ENCODE results near the gene PRICKLE4.

PRICKLE4 gene

DNA sequence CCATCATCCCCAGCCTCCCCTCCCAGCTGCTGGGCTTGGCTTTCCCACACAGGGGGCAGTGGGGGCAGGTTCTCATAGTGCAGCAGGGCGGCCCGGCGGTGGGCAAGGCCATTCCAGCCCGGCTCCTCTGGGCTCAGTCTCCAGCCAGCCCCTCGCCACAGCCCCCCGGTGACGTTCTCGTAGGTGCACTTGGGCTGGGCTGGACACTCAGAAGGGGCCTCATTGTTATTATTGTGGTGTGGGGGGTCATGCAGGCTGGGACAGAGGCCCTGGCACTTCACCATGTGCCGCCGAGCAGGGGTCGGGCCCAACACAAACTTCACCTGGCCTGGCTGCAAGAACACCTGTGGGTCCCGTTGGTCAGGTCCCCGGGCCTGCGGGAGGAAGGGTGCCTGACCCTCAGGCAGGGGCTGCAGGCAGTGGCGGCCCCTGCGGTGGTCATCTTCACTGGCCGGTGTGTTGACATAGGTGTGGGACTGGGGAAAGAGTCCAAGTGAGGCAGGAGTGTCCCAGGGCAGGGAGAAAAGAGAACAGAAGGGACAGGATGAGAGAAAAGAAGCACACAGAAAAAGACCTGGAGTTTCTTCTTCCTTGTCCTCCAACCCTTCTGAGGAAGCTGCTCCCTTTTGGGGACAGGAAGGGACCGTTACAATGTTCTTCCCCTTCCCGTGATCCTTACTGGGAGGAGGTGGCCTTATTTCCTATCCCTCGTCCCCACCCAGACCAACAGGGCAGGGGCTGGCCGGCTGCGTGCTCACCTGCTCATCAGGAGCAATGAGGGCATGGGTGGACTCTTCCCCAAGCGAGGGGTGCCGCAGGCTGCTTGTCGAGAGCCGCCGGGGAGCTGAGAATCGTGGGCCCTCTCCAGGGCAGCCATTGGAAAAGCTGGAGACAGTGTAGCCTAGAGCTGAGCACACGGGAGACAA, 9.3 kb upstream of the PRICKLE4 start:
- DNase-seq (ENCODE audit: low read depth): no peak

DNA sequence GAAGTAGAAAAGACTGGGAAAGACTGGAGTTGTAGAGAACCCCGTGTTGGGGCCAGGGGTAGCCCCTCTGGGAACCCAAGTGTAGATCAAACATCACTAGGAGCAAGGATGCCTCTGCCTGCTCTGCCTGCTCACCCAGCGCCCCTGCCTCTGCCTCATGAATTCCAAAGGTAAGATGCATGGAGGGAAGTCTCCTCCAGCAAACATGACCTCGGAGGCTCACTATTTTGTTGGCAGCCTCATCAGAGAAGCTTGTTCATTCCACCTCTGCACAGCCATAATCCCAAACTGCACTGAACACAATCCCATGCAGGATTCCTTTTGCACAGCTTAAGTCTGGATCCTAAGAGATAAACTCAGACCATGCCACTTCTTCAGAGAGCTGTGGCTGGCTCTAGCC, 5.7 kb upstream of the PRICKLE4 start:
- DNase-seq (ENCODE audit: low read depth): no peak

GRCh38 chr6:41775293-41775882, 5.2 kb upstream of the PRICKLE4 start:
- no peak for DNase-seq (ENCODE audit: low read depth)

GRCh38 chr6:41777551-41778285, 2.9 kb upstream of the PRICKLE4 start:
- no peak for DNase-seq (ENCODE audit: low read depth)

DNA sequence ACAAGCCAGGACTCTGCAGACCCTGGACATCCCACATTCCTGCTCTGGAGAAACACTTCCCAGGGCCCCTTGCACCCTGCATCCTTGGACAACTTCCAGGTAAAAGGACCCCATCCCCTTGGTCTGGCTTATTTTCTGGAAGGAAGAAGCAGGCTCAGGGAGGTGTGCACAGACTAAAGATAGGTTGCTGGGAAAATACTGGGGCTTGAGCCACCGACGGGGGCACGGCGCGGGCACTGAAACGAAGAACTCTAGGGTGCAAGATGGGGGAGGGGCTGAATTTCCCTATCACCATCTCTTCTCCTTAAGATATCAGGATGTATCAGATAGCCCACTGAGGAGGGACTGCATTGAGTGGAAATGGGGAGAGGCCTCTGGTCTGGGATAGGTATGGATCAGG, 1.7 kb upstream of the PRICKLE4 start:
- no peak for DNase-seq (ENCODE audit: low read depth)

- no peak for DNase-seq (ENCODE audit: low read depth)
Measured at GRCh38 chr6:41779336-41779735, 1.2 kb upstream of the PRICKLE4 start.

DNA sequence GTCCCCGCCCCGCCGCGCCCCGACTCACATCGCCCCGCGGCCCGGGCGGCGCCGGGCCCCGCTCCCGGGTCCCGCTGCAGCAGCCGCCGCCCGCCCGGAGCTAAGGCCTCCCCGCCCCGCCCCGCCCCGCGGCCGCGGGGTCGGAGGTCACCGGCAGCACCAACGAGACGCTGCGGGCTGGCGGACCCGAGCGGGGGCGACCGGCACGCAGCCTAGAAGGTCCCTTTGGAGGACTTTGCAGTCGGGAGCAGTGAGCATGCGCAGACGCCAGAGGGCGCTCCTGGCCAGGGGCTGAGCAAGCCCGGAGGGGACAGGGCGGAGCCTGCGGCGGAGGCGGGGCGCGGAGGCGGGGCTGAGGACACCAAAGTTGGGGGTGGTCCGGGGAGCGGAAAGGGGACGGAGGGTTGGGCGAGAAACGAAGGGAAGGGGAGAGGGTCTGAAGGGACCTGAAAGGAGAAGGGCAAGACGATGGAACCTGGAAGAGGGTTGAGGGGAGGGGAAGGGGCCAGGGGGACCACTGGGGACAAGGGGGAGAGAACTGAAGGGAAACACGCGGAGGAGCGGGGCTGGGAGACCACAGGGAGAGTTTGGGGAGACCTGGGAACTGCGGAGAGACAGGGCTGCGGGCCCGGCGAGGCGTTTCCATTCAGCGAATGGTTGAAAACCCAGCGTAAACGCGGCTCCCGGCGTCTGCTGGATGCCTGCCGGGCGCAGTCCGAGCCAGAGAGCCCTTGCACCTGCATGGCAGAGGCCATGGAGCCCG, 613 bp upstream of the PRICKLE4 start, which contains the start of gene FRS3:
TSS of gene FRS3 (minus strand) at position 113 of the 763 bp plus-strand sequence. CDS start 2,913 bp downstream, outside the sequence.
- DNase-seq (ENCODE audit: low read depth): peak; percentile 88

GRCh38 chr6:41781366-41781730, 766 bp downstream of the PRICKLE4 start:
- DNase-seq (ENCODE audit: low read depth): no peak

GRCh38 chr6:41783106-41783780, 2.7 kb downstream of the PRICKLE4 start:
- DNase-seq (ENCODE audit: low read depth): no peak

DNA sequence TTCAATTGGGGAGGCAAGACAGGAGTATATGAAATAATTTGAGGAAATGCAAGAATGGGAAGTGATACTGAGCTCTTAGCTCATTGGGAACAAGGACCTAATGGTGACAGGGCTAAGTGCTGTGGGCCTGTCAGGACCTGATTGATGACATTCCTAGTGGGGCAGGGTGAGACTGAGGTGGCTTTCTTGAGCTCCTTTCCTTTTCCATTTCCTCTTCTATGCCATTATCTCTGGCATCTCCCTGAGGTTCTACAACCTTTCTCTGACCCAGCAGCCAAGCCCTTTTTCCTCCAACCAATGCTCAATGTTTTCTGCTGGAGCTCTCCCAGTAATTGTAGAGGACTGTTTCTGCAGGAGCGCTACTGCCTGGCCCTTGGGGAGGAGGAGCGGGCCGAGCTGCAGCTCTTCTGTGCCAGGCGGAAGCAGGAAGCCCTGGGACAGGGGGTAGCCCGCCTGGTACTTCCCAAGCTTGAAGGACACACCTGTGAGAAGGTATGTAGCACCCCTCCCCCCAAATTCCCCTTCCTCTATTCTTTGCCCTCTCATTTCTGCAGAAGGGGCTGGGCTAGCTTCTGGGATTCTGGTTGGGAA, 4.1 kb downstream of the PRICKLE4 start:
- DNase-seq (ENCODE audit: low read depth): no peak

- DNase-seq (ENCODE audit: low read depth): no peak
Measured at GRCh38 chr6:41785254-41785653, 4.7 kb downstream of the PRICKLE4 start.

- DNase-seq (ENCODE audit: low read depth): peak; percentile 12
Measured at GRCh38 chr6:41785689-41786450, 5.3 kb downstream of the PRICKLE4 start.

GRCh38 chr6:41786451-41787218, 6.1 kb downstream of the PRICKLE4 start:
- peak; percentile 58 for DNase-seq (ENCODE audit: low read depth)

DNA sequence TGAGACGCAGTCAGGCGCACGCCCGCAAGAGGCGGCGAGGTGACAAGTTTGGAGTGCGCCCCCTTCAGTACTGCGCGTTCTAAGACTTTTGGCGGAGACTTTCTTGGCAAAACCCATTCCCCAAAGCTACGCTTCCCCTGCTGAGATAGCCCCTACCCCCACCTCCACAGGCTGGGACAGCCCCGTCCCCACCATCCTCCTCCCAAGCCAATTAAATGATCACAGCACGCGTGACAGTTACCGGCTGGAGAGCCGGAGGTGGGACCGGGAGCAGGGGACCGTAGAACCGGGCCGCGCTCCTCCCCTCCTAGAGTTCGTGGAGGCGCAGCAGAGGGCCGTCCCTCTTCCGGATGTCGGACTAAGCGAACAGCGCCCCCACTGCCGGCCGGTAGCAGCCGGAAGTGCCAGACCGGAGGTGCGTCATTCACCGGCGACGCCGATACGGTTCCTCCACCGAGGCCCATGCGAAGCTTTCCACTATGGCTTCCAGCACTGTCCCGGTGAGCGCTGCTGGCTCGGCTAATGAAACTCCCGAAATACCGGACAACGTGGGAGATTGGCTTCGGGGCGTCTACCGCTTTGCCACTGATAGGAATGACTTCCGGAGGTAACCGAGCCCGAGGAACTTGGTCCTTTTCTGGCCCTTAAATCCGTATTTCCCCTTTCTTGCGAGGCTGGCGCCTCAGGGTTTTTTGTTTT, 6.8 kb downstream of the PRICKLE4 start, which contains the start of gene TOMM6:
TSS of gene TOMM6 (plus strand) at position 476 of the 699 bp plus-strand sequence. CDS start at position 480, 4 bp downstream.
- peak; percentile 91 for DNase-seq (ENCODE audit: low read depth)

DNA sequence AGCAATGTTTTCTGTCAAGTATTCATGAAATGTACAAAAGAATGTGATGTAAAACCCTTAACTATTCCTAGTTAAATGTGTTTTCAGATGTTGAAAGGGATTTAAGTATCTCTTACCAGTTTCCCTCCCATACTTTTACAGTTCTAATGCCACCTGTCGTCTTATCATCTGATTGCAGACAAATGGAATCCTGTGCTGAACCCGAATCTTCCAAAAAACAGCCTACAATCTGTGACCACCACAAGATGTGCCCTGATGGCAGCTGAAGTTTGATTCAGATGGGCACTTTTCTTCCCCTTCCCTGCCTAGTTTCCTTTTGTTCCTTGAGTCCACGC, 8.8 kb downstream of the PRICKLE4 start:
- DNase-seq (ENCODE audit: low read depth): no peak

DNA sequence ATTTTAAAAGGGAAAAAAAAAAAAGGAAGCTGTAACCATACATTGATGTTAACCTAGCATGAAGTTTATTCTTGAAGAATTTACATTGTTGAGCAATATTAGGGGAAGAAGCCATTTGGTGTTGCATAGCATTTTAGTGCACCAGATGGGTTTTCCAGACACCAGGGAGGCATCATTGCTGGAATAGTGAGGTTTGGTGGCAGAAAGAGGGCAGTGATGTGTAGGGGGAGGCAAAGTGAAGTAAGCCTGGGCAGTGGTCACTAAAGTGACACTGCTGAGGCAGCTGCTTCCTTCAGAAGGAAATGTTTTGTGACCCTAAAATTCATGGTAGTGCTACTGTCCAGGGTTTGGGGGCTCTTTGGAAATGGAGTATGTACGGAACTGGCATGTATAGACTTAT, 9.5 kb downstream of the PRICKLE4 start:
- DNase-seq (ENCODE audit: low read depth): no peak

DNA sequence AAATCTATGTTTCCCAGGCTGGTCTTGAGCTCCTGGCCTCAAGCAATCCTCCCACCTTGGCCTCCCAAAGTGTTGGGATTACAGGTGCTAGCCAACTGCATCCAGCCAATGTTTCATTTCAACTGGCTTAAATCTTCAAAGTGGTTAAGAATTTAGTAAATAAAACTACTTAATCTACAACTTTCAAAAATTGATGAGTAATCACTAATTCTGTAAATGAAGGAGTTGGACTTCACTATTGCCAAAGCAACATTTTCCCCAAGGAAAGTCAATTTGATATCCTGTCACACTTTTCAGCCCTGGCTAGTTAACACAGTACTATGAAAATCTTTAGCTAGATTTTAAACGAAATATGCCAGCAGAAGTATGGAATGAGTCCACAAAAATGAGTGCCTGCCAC, 10.7 kb downstream of the PRICKLE4 start:
- no peak for DNase-seq (ENCODE audit: low read depth)

DNA sequence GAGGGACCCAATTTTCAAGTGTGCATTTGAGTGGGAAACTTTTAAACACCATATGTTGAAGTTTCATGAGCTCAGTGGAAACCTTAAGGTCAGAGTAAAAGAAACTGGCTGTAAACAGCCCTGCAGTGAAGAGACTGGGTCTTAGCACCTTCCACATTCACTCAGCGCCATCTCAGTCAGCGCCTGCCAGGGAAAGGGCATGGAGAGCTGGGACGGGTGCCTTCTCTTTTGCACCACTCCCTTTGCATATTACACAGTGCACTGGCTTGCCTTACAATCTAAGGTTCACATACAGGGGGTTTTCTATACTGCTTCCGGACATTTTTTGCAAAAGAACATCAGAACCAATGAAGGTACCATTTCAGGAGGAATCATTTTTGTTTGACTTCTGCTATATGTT, 11.4 kb downstream of the PRICKLE4 start:
- DNase-seq (ENCODE audit: low read depth): no peak

DNA sequence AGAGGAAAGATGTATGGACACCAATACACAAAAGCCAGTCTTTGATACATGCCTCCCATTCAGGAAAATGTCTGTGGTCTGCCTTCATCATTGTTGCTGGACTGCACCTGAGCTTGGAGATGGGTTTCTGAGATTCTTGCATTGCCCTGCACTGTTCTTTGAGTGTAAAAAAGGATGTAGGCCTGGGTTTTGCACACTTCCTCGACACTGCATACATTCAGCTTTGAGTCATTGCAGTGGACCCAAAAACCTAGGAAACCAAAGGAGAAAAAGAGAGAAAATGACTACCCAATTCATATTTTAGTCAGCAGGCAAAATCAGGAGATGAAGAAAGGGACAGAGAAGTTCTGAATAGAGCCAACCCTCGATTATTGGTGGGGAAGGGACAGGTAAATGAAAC, 15.9 kb downstream of the PRICKLE4 start:
- no peak for DNase-seq (ENCODE audit: low read depth)

Data from amniotic epithelial cell (primary cell).